Activated naive CD4-positive, alpha-beta T cell (primary cell): Measurements from ENCODE around the gene ACBD3.
"Not testable (repeated sequence)": the region's sequence is repeated elsewhere in the genome, so short reads cannot be mapped to it uniquely, and the experiment has no call there.

Source experiments
- DNase-seq, 4 experiments: peaks; one replicate each; lab custom pipeline; 2025; lab: John Stamatoyannopoulos, UW

ACBD3 gene

GRCh38 chr1:226186124-226187018, at the start of gene ACBD3:
ACBD3 (minus strand) TSS chr1:226186741; CDS start chr1:226186675, 66 bp downstream.
- peak; percentile 40 to 77 (median 64) for DNase-seq

GRCh38 chr1:226233806-226234205, 47.3 kb upstream of the ACBD3 start:
- DNase-seq: no peak

GRCh38 chr1:226233293-226233692, 46.8 kb upstream of the ACBD3 start:
- no peak for DNase-seq

DNA sequence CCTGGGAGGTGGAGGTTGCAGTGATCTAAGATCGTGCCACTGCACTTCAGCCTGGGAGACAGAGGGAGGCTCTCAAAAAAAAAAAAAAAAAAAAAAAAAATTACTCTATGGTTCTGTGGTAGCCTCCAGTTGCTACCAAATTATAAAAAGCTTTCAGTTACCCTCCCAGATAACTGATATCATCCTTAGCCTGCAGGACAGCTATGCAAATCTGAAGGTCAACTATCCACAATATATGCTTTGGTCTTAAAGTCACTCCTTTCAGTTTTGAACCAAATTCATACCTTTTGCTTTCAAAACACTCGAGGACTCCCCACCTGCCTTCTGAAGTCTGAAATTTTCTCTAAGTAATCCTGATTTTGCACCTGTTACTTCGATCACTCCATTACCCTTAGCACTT, 40.1 kb upstream of the ACBD3 start:
- no peak for DNase-seq

DNA sequence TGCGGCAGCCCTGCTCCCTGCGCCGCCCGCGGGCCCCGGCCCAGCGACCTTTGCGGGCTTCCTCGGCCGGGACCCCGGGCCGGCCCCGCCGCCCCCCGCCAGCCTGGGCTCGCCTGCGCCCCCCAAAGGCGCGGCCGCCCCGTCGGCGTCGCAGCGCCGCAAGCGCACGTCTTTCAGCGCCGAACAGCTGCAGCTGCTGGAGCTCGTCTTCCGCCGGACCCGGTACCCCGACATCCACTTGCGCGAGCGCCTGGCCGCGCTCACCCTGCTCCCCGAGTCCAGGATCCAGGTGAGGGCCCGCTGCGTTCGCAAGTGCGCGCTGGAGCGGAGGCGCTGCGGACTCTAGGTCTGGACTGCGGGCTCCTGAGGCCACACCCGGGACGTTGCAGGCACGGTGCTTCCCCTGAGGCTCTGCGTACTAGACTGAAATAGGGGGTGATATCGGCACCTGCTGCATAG, 37.3 kb upstream of the ACBD3 start:
- DNase-seq: no peak

- DNase-seq: no peak
Measured at GRCh38 chr1:226223157-226223785, 36.7 kb upstream of the ACBD3 start, which contains the start of gene MIXL1. MIXL1 (plus strand) TSS chr1:226223664; CDS start chr1:226223682, 18 bp downstream.

DNA sequence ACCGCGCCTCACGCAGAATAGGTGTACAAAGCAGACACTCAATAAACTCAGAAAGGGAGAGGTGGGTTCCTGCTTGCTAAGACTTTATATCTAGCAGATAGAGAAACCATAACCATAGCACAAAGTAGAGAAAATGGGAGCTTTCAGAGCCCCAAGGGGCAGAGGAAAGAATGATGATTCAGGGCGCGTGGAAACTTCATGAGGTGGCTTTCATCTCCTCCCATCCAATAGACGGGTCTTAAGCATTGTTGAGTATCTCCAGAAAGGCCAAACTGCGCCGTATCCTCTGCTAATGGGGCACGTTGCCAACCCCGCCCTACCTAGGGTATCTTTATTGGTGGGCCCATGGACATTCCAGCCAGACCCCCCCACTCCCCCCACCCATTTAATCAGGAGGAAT, 36.1 kb upstream of the ACBD3 start:
- DNase-seq: no peak

DNA sequence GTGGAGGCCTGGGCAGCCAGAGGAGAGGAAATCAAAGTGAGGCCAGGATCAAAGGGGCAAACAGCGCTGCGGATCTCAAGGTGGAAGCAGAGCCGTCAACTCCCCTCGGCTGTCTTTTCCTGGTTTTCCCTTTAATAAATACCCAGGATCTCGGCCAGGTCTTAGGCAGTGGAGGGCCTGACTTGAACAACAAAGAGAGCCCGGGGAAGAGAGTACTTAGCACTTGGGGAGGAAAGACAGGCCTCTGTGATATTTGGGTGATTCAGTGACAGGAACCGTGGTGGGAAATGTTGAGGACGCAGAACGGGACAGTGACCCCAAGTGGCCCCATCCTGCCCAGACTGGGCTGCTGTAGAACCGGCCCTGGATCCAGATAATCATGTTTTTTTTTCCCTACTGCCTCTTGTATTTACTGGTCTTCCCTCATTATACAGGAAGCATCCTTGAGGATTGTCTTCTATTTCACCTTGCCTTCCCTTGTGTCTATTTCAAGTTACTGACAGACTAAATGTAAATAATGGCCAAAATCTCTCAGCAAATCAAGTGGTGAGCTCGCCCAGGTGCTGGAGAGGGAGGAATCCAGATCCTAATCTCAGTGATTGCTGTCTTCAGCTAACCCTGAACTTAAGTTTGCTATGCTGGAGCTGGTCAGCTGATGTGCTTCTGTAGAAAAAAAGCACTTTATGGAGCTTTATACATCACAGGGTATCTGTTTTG, 34.1 kb upstream of the ACBD3 start:
- no peak for DNase-seq

GRCh38 chr1:226217273-226217672, 30.7 kb upstream of the ACBD3 start:
- no peak for DNase-seq

- no peak for DNase-seq
Measured at GRCh38 chr1:226216056-226216455, 29.5 kb upstream of the ACBD3 start.

- DNase-seq: no peak
Measured at GRCh38 chr1:226215239-226215638, 28.7 kb upstream of the ACBD3 start.

DNA sequence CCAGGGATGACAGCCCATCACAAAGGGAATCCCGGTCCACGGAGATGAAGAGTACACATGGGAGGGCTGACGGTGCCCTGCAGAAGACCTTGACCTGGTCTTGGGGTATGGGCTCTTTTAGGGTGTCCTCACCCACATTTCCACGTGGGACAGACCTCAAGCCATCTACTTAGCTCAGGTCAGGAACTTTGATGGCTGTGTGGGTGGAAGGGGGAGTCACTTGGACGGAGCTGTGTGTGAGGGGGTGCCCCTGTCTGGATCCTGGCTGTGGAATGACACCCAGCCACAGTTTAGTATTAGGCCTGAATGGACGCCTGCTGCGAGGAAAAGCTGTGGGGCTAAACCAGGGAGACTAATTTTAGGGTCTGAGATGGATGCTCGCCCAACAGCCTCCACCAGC, 26.0 kb upstream of the ACBD3 start:
- no peak for DNase-seq

GRCh38 chr1:226211181-226211821, 24.8 kb upstream of the ACBD3 start:
- DNase-seq: no peak

GRCh38 chr1:226210571-226211176, 24.1 kb upstream of the ACBD3 start:
- no peak for DNase-seq

DNA sequence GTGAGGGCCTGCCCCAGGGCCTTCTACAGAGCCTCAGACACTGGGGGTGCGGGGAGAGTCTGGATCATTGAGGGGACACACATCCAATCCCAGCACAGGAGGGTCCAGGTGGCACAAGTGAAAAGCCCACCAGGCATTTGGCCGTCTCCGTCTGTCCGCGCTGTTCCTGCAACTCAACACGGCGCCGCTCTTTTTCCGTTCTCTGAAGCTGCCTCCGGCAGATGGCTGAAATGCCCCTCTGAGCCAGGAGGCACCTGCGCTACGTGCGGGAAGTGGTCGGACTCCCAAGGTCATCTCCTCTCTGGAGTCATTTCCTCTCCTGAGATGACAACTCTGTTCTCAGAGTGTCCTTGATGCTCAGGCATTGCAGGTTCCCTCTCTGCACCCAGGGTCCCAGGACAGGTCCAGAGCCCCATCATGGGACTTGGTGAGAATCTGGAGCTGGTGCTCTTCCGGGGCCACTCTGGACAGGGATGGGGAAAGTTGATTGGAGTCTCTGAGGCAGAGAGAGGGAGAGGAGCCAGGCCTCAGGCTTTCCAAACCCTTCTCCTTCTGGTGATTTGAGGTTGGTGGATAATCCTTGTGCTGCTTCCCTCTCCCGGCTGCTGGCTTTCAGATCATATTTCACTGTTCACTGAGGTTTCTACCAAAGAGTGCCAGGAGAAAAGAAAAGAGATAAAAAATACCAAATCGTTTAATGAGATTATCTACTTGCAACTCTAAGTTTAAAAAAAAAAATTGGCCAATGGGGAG, 22.9 kb upstream of the ACBD3 start:
- DNase-seq: no peak

- DNase-seq: no peak
Measured at GRCh38 chr1:226207048-226207447, 20.5 kb upstream of the ACBD3 start.

- no peak for DNase-seq
Measured at GRCh38 chr1:226204198-226204597, 17.7 kb upstream of the ACBD3 start.

DNA sequence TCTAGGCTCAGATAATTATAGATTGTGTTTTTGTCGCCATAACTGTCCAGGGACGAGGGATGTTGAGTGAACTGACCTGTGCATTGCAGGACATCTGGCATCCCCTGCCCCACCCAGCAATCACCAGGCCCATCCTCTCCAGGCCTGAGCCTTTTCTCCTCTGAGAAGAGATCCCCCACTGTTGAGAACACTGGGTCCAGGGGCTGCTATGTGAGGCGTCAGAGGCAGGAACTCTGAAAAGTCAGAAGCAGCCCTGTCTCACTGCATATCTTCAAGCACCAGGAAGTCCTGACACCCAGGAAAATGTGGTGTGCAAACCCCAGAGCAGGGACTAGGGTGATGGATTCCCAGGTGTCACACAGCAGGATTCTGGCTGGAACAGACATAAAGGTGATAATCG, 17.1 kb upstream of the ACBD3 start:
- no peak for DNase-seq

- no peak for DNase-seq
Measured at GRCh38 chr1:226203240-226203639, 16.7 kb upstream of the ACBD3 start.

DNA sequence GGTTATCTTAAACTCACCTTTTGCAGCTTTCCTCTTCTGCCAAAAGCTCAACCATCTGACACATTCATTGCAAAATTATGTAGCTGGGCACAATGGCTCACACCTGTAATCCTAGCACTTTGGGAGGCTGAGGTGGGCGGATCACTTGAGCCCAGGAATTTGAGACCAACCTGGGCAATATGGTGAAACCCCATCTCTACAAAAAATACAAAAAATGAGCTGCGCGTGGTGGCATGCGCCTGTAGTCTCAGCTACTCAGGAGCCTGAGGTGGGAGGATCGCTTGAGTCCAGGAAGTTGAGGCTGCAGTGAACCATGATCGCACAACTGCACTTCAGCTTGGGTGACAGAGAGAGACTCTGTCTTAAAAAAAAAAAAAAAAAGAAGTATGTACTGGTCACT, 16.1 kb upstream of the ACBD3 start:
- DNase-seq: not testable (repeated sequence)

GRCh38 chr1:226202246-226202645, 15.7 kb upstream of the ACBD3 start:
- DNase-seq: no peak
